Right kidney (tissue), 1 donor: ENCODE data around the gene ERVH48-1.
"Not testable (repeated sequence)": the region's sequence is repeated elsewhere in the genome, so short reads cannot be mapped to it uniquely, and the experiment has no call there.

Source experiments
- DNase-seq: peaks from one replicate; pipeline ENCODE4 v3.0.0-alpha.2; 2016

The ERVH48-1 gene

GRCh38 chr21:42939582-42940413, 14.4 kb upstream of the ERVH48-1 start:
- no peak for DNase-seq

GRCh38 chr21:42938606-42938995, 13.2 kb upstream of the ERVH48-1 start:
- not testable (repeated sequence) for DNase-seq

GRCh38 chr21:42937960-42938605, 12.7 kb upstream of the ERVH48-1 start:
- no peak for DNase-seq

GRCh38 chr21:42937034-42937940, 11.9 kb upstream of the ERVH48-1 start:
- DNase-seq = not testable (repeated sequence)

- not testable (repeated sequence) for DNase-seq
These were observed 10.9 kb upstream of the ERVH48-1 start for GRCh38 chr21:42936360-42936759.

GRCh38 chr21:42933973-42934372, 8.5 kb upstream of the ERVH48-1 start:
- not testable (repeated sequence) for DNase-seq

GRCh38 chr21:42933137-42933970, 7.9 kb upstream of the ERVH48-1 start:
- DNase-seq = not testable (repeated sequence)

GRCh38 chr21:42932378-42933136, 7.1 kb upstream of the ERVH48-1 start:
- DNase-seq = not testable (repeated sequence)

- DNase-seq = no peak
These were observed 6.3 kb upstream of the ERVH48-1 start for GRCh38 chr21:42931560-42932235.

- DNase-seq = no peak
These were observed 4.5 kb upstream of the ERVH48-1 start for GRCh38 chr21:42929969-42930368.

GRCh38 chr21:42927474-42928200, 2.2 kb upstream of the ERVH48-1 start:
- not testable (repeated sequence) for DNase-seq

- no peak for DNase-seq
These were observed 1.0 kb downstream of the ERVH48-1 start for GRCh38 chr21:42924433-42924751.

- DNase-seq = peak; percentile 60
These were observed 1.6 kb downstream of the ERVH48-1 start for GRCh38 chr21:42923553-42924432.

- no peak for DNase-seq
These were observed 2.5 kb downstream of the ERVH48-1 start for GRCh38 chr21:42922918-42923317.

GRCh38 chr21:42921927-42922326, 3.5 kb downstream of the ERVH48-1 start:
- no peak for DNase-seq

- no peak for DNase-seq
These were observed 7.1 kb downstream of the ERVH48-1 start for GRCh38 chr21:42918291-42918690.

GRCh38 chr21:42913476-42913875, 12.0 kb downstream of the ERVH48-1 start:
- no peak for DNase-seq

- DNase-seq = not testable (repeated sequence)
These were observed 13.5 kb downstream of the ERVH48-1 start for GRCh38 chr21:42911920-42912319.

GRCh38 chr21:42908484-42908883, 16.9 kb downstream of the ERVH48-1 start:
- not testable (repeated sequence) for DNase-seq
